HepG2 (cell line): ENCODE results near the gene AKIP1. TPM values are rescaled to one million over a fixed set of nuclear protein-coding genes. Genes with fewer than 3 reads are reported as not detected.
A peak's percentile ranks its signal among the peaks of the same experiment; 100 is the strongest.

Experiments
- DR1 ChIP-seq: sonication (generic); formaldehyde crosslinking; IDR thresholded peaks from 2 replicates; pipeline ENCODE4 v1.8.0; 2021; ENCODE audit warnings: mild to moderate bottlenecking, missing genetic modification reagents, inconsistent platforms
- IRF2 ChIP-seq: IDR thresholded peaks from 2 replicates; pipeline ENCODE4 v1.6.1; 2018; ENCODE audit warnings: missing genetic modification reagents, missing compliant biosample characterization
- KDM3A ChIP-seq: IDR thresholded peaks from 2 replicates; pipeline ENCODE4 v1.6.1; 2018; ENCODE audit warnings: low read depth, missing compliant biosample characterization
- LCORL ChIP-seq, 2 experiments: fragments of 450-650 bp in 1 of 2; sonication (generic) in 1 of 2; formaldehyde crosslinking in 1 of 2; IDR thresholded peaks; 2 replicates each; pipeline versions ENCODE4 v1.5.0 to v1.6.1; 2017 to 2020; ENCODE audit warnings: antibody characterized with exemption in 1 of 2, missing genetic modification reagents in 1 of 2
- MTA3 ChIP-seq: sonication (generic); formaldehyde crosslinking; IDR thresholded peaks from 2 replicates; pipeline ENCODE4 v1.4.0; 2020; ENCODE audit warnings: missing genetic modification reagents
- PBX2 ChIP-seq: IDR thresholded peaks from 2 replicates; pipeline ENCODE4 v1.6.1; 2016; ENCODE audit warnings: control low read depth
- SPEN ChIP-seq: sonication (generic); formaldehyde crosslinking; IDR thresholded peaks from 2 replicates; pipeline ENCODE4 v1.5.1; 2020; ENCODE audit warnings: low read depth, mild to moderate bottlenecking, missing genetic modification reagents
- SRSF1 ChIP-seq: fragments of 200-400 bp; formaldehyde crosslinking; optimal IDR thresholded peaks from 2 replicates; pipeline ENCODE3; 2017; ENCODE audit warnings: mild to moderate bottlenecking, low read depth, low read length, moderate library complexity
- THRA ChIP-seq: sonication (generic); formaldehyde crosslinking; IDR thresholded peaks from 2 replicates; pipeline ENCODE4 v1.4.0; 2020; ENCODE audit warnings: missing genetic modification reagents, borderline replicate concordance
- TRIM22 ChIP-seq: fragments of 450-650 bp; IDR thresholded peaks from 2 replicates; pipeline ENCODE4 v1.6.1; 2017
- ZBTB4 ChIP-seq: sonication (generic); formaldehyde crosslinking; IDR thresholded peaks from 2 replicates; pipeline ENCODE4 v1.4.0; 2020; ENCODE audit warnings: missing genetic modification reagents, mild to moderate bottlenecking, borderline replicate concordance
- ZFX ChIP-seq: sonication (generic); formaldehyde crosslinking; IDR thresholded peaks from 2 replicates; pipeline ENCODE4 v1.4.0; 2020; ENCODE audit warnings: mild to moderate bottlenecking, low read depth, missing genetic modification reagents, moderate library complexity
- ZMYM4 ChIP-seq: sonication (generic); formaldehyde crosslinking; IDR thresholded peaks from 2 replicates; pipeline ENCODE4 v1.8.1; 2023; ENCODE audit warnings: mild to moderate bottlenecking, missing genetic modification reagents
- ZNF263 ChIP-seq: sonication (generic); formaldehyde crosslinking; IDR thresholded peaks from 2 replicates; pipeline ENCODE4 v1.4.0; 2020; ENCODE audit warnings: missing genetic modification reagents
- ZNF274 ChIP-seq: sonication (generic); formaldehyde crosslinking; IDR thresholded peaks from 2 replicates; pipeline ENCODE4 v1.5.1; 2020; ENCODE audit warnings: mild to moderate bottlenecking, missing genetic modification reagents
- ZNF431 ChIP-seq: sonication (generic); formaldehyde crosslinking; IDR thresholded peaks from 2 replicates; pipeline ENCODE4 v1.9.0; 2022; ENCODE audit warnings: missing genetic modification reagents, low read depth, mild to moderate bottlenecking, borderline replicate concordance
- ZNF687 ChIP-seq: sonication (generic); formaldehyde crosslinking; IDR thresholded peaks from 2 replicates; pipeline ENCODE4 v1.5.1; 2020; ENCODE audit warnings: mild to moderate bottlenecking, missing genetic modification reagents, moderate library complexity
- polyA plus RNA-seq, 8 experiments: library from polyadenylated mRNA; depleted of rRNA in 3 of 8; stranded (reverse) in 7 of 8; unstranded in 1 of 8; fragments of >200 nt; fragmentation: Illumina TruSeq in 4 of 8; extraction: Trizol in 4 of 8; gene quantifications; 2 replicates each; pipeline versions ENCODE4 v1.2.1 to v1.2.3, GENCODE V29; 2011 to 2016; ENCODE audit warnings: low read depth in 4 of 8, missing spikeins in 1 of 8, mixed read lengths in 1 of 8; ENCODE audit not compliant: insufficient read depth in 1 of 8
- total RNA-seq, 5 experiments: library from RNA; depleted of rRNA; stranded (reverse); fragments of >200 nt; fragmentation: Illumina TruSeq; extraction: Trizol; gene quantifications; 2 replicates each; pipeline ENCODE4 v1.2.3, GENCODE V29; 2016; ENCODE audit warnings: low read depth in 1 of 5

The AKIP1 gene
- total and polyA plus RNA-seq, 2 of the 13 experiments (the other 11 are each of a cell fraction or from before 2014, with no cell fraction given), result 10.0 to 20.3 TPM

DNA sequence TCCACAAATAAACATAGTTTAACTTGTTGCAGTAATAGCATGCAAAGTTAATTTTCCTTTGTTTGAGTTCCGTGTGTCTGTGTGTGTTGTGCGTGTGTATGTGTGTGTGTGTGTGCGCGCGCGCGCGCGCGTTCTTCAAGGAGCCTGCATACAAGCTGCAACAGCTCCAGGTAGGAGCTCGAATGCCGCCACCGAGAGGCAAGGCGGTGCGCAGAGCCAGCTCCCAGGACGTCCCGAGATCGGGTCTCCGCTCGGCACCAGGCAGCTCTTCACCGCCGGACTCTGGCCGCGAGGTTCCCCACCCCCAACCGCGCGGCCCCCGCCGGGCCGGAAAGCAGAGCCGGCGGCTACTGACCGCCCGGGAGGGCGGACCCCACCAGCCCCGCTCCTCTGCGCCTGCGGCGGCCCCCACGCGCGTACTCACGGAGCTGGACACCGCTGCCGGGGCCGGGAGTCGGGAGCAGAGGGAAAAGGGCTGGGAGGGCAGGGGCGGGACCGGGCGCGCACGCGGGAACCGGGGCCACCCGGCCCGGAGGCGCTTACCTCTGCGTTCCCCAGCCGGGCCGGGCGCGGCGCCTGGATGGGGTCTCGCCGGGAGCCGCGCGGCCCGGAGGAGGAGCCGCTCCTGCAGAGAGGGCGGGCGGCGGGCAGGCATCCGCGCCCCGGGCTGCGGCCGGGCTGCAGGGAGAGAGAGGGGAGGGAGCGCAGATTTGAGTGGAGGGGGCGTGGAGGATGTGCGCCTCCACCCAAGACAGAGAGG, 40.4 kb upstream of the AKIP1 start (continued):
- TF ChIP-seq ZNF274 (0 out of 2 replicates have a peak, but pooled peaks have one; percentile 28), SRSF1 (no peak), IRF2 (CRISPR knock-in tag) (no peak), ZNF687 (CRISPR knock-in tag) (peak; percentile 48; the same call in 1 of the 2 replicates), ZFX (peak; percentile 22; the same call in 1 of the 2 replicates), THRA (CRISPR knock-in tag) (no peak), SPEN (CRISPR knock-in tag) (0 out of 2 replicates have a peak, but pooled peaks have one; percentile 14), DR1 (CRISPR knock-in tag) (no peak), MTA3 (CRISPR knock-in tag) (no peak), ZNF263 (CRISPR knock-in tag) (no peak), PBX2 (CRISPR knock-in tag) (no peak), ZNF431 (no peak), TRIM22 (no peak), LCORL (IDR thresholded peaks at IDR 0.05) (no peak), LCORL (CRISPR knock-in tag; IDR thresholded peaks at IDR 0.05) (no peak), ZBTB4 (CRISPR knock-in tag) (no peak), KDM3A (CRISPR knock-in tag) (no peak), ZMYM4 (CRISPR knock-in tag) (no peak; the same call in 1 of the 2 replicates)
